AG04449 (cell line): ENCODE data around the gene NOL4L.

Experiments
- CTCF ChIA-PET: fragments of 350-600 bp; formaldehyde crosslinking; extraction: SDS; loops from one replicate; lab custom pipeline; 2021; ENCODE audit warnings: antibody characterized with exemption; lab: Yijun Ruan, JAX
- POLR2A ChIA-PET: fragments of 400-600, 350-600 bp; formaldehyde crosslinking; extraction: SDS; loops from one replicate; lab custom pipeline; 2020; ENCODE audit warnings: antibody characterized with exemption, inconsistent platforms; lab: Yijun Ruan, JAX
- DNase-seq: peaks from one replicate; pipeline ENCODE4 v3.0.0-alpha.2; 2010; ENCODE audit warnings: low read depth, low spot score
- H3K4me3 ChIP-seq: 2 replicates; pipeline ENCODE4 v1.5.1; 2011; ENCODE audit warnings: low read depth, mild to moderate bottlenecking, control low read depth, low read length
- TF ChIP-seq, protein P1 (sequence below): IDR thresholded peaks from one replicate; pipeline ENCODE4 v1.5.1; 2011; ENCODE audit warnings: mild to moderate bottlenecking, moderate library complexity, low read length, control low read depth, inconsistent platforms; ENCODE audit not compliant: insufficient read depth; ENCODE audit errors: missing control alignments

The NOL4L gene

DNA sequence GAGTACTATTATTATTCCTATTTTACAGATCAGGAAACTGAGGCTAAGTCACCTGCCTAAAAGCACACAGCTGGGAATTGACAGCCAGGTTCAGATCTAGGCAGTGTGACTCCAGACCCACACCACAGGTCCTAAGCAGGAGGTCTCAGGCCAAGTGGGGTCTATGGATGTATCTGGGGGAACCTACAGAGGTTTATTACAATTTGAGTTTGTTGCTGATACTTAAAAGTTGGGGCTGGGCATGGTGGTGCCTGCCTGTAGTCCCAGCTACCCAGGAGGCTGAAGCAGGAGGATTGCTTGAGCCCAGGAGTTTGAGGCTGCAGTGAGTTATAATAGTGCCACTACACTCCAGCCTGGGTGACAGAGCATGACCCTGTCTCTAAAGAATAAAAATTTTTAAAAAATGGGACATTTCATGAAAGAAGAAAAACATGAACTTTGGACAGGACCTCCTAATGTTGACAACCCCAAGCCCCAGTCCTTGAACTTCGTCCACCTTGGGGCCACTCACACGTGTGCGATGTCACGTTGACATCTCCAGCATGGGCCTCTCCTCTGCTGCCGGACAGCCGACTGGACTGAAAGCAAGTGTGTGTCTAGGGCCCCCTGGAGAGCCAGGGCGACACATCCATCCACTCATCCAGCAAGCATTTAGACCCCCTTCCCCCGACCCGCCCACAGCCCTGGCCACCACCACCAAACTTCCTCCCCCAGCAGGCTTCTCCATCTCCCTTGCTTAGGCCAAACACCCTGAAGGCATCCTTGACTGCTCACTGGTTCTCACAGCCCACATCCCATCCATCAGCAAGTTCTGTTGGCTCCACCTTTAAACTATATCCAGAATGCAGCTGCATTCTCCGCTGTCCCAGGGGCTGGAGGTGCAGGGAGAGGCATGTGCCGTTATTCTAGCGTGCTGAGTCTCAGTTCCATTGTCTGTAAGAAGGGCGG is 40.0 kb downstream of the NOL4L start:
- POLR2A ChIA-PET: no interaction called here
- CTCF ChIA-PET: interaction anchor here (0.7 to 1.1 kb wide), 2 partner anchors 23 to 107 kb away, joined by 3 read pairs; no protein-coding TSS in a partner anchor

GRCh38 chr20:32544260-32544722 is 40.8 kb downstream of the NOL4L start:
- CTCF ChIA-PET: interaction anchor here (1.1 kb wide), 1 partner anchor 108 kb away, joined by 3 read pairs; no protein-coding TSS in a partner anchor
- POLR2A ChIA-PET: no interaction called here
- DNase-seq: no peak
- TF ChIP-seq, protein P1, sequence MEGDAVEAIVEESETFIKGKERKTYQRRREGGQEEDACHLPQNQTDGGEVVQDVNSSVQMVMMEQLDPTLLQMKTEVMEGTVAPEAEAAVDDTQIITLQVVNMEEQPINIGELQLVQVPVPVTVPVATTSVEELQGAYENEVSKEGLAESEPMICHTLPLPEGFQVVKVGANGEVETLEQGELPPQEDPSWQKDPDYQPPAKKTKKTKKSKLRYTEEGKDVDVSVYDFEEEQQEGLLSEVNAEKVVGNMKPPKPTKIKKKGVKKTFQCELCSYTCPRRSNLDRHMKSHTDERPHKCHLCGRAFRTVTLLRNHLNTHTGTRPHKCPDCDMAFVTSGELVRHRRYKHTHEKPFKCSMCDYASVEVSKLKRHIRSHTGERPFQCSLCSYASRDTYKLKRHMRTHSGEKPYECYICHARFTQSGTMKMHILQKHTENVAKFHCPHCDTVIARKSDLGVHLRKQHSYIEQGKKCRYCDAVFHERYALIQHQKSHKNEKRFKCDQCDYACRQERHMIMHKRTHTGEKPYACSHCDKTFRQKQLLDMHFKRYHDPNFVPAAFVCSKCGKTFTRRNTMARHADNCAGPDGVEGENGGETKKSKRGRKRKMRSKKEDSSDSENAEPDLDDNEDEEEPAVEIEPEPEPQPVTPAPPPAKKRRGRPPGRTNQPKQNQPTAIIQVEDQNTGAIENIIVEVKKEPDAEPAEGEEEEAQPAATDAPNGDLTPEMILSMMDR: no peak
- no peak overlapping the region for H3K4me3 ChIP-seq

More for the DNA sequence above, 40.0 kb downstream of the NOL4L start:
- DNase-seq: no peak
- no peak overlapping the region for H3K4me3 ChIP-seq
- TF ChIP-seq, protein P1: no peak

DNA sequence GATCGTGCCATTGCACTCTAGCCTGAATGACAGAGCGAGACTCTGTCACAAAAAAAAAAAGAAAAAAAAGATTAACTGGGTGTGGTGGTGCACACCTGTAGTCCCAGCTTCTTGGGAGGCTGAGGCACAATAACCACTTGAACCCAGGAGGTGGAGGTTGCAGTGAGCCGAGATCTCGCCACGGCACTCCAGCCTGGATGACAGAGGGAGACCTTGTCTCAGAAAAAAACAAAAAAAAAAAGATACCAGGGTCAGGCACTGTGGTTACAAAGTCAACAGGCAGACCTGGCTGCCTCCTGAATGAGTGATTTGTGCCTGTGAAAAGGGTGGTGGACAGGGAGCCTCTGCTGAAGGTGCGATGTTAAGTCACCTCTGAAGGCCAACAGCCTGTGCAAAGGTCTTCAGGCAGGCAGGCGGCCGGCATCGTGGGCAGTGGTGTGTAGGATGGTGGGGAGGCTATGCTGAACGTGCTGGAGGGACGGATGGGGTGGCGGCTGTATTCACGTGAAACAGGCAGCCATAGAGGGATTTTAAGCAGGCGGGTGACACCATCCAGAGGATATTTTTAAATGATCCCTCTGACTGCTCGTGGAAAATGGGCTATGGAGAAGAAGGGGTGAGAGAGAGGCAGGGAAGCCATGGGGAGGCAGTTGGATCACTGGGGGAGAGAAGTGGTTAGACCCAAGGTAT is 41.4 kb downstream of the NOL4L start:
- CTCF ChIA-PET: interaction anchor here (1.1 to 1.2 kb wide), 2 partner anchors 20 to 109 kb away, joined by 3 read pairs; no protein-coding TSS in a partner anchor
- TF ChIP-seq, protein P1: no peak
- POLR2A ChIA-PET: no interaction called here
- H3K4me3 ChIP-seq: no peak overlapping the region
- no peak for DNase-seq

DNA sequence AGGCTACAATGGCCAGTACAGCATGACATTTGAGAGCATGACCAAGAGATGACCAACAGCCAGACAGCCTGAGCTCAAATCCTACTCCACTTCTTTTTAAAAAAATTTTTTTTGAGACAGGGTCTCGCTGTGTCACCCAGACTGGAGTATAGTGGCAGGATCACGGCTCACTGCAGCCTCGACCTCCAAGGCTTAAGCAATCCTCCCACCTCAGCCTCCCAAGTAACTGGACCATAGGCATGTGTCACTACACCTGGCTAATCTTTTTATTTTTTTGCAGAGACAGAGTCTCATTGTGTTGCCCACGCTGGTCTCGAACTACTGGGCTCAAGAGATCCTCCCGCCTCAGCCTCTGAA is 42.9 kb downstream of the NOL4L start:
- H3K4me3 ChIP-seq: no peak overlapping the region
- DNase-seq: no peak
- POLR2A ChIA-PET: interaction anchor here (0.7 kb wide), 1 partner anchor 17 kb away, joined by 3 read pairs; no protein-coding TSS in a partner anchor
- TF ChIP-seq, protein P1: no peak
- CTCF ChIA-PET: interaction anchor here (1.0 to 1.1 kb wide), 2 partner anchors 9 to 111 kb away, joined by 3 read pairs; no protein-coding TSS in a partner anchor

DNA sequence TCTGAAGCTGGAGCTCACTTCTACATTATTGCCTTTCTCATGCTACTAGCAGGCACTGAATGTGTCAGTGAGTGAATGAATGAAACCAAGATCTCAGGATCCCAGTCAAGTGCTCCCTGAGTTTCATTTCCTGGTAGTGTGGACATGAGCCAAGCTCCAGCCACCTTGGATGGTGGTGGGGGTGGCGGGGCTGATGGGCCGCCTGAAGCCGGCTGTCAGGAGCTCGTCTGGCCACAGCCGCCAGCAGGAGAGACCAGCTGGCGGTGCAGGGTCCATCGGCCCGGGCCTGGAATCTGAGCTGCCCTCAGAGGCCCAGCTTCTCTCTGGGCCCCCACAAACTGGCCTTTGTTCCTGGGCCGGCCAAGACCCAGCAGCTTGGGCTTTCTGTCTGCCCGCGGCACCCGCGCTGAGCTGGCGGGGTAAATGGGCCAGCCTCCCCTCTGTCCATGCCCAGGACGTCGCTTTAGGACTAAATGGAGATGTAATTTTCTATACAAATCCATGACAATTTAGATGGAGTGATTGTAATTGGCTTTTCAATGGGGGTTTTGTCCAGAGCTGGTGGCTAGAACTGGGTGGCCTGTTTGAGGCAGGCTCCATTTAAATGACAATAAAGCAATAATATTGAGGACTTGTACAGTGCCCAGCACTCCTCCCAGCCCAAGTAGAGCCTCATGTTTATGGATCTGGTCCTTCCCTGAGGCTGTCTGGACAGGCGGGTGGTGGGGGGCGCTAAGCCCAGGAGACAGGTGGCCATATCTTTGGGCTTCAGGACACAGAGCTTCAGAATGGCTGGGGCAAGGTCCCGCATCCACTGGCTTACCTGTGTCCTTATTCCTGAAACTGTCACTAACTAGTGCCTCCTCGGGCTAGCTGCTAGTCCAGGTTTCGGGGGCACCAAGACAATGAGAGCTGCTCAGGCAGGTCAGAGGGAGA is 43.5 kb downstream of the NOL4L start:
- ChIA-PET CTCF (interaction anchor here (1.1 kb wide), 1 partner anchor 111 kb away, joined by 3 read pairs; no protein-coding TSS in a partner anchor), POLR2A (no interaction called here)
- DNase-seq: no peak
- TF ChIP-seq, protein P1: no peak
- H3K4me3 ChIP-seq: no peak overlapping the region
